Stimulated activated CD8-positive, alpha-beta memory T cell treated with anti-CD3 and anti-CD28 coated beads, Interleukin-4, amount 100 ng/mL, for 4 hours (primary cell): ENCODE data around the gene IL4I1.
A peak's percentile ranks its signal among the peaks of the same experiment; 100 is the strongest.

ENCODE experiments used
- DNase-seq, 2 donors: peaks; one replicate each; pipeline ENCODE4 v3.0.0-alpha.2; 2020; ENCODE audit warnings: low read depth in 2 of 2, low spot score in 1 of 2

The IL4I1 gene

DNA sequence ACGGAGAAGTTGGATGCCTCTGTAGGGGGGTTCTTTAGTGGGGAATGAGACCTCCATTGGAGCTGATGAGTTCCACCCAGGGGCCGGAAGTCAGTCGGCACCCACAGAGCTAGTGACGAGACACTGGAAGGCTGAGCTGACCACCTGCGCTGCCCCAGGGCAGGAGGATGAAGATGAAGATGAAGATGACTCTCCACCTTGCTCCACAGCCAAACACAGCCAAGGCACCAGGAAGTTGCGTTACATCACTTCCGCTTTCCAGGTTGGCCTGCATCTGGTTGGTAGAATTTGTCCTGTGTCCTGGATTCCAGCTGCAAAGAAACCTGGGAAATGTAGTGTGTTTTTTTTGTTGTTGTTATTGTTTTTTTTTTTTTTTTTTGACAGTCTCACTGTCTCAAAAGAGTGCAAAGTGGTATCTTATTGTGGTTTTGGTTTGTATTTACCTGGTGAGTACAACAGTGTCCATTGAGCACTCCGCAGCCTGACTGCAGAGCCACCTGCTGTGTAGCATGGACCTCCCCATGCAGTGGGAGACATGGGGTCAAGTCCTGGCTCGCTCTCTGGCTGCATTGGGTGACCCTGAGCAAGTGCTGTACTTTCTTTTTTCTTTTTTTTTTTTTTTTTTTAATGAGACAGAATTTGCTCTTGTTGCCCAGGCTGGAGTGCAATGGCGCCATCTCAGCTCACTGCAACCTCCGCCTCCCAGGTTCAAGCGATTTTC, 17.3 kb downstream of the IL4I1 start:
- DNase-seq = no peak

GRCh38 chr19:49878744-49879070, 18.0 kb downstream of the IL4I1 start:
- DNase-seq = no peak

DNA sequence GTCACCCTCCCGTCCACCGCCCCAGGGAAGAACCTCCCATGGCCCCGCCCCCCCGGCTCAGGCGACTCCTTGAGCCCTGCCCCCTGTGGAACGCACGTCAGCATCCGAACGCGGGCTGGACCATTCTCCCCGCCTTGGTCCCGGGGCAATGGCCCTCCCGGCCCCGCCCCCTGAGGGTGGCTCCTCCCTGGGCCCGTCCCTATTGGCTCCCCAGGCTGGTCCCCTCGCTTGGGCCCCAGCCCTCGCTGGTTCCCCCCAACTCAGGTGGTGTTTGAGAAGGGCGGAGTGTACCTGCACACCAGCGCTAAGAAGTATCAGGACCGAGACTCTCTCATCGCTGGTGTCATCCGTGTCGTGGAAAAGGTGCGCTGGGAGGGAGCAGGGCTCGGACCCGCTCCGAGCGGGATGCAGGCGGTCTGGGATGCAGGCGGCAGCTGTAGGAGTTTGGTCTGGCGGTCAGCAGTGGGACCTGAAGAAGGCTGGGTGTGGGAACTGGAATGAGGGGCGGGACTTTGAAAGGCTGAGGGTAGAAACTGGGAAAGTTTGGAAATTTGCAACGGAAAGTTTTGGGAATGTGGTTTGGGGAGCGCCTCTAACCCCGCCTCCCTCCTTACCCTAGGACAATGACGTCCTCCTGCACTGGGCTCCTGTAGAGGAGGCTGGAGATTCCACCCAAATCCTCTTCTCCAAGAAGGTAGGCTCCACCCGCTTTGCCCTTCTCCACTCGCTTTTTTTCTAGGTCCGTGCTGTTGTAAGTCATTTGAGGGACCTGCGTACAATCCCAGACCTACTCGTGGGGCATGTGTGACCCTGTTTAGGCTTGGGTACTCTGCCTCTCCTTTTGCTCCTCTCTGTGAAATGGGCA, 18.6 kb downstream of the IL4I1 start:
- peak; percentile 96 for DNase-seq

GRCh38 chr19:49877020-49877878, 19.4 kb downstream of the IL4I1 start, which contains the start of the genes AKT1S1 and TBC1D17:
TSS of gene AKT1S1 (minus strand) at chr19:49877355. CDS start at chr19:49873295, 4,060 bp downstream.
TSS of gene TBC1D17 (plus strand) at chr19:49877702. CDS start at chr19:49877724, 22 bp downstream.
- DNase-seq = peak; percentile 94 to 98

DNA sequence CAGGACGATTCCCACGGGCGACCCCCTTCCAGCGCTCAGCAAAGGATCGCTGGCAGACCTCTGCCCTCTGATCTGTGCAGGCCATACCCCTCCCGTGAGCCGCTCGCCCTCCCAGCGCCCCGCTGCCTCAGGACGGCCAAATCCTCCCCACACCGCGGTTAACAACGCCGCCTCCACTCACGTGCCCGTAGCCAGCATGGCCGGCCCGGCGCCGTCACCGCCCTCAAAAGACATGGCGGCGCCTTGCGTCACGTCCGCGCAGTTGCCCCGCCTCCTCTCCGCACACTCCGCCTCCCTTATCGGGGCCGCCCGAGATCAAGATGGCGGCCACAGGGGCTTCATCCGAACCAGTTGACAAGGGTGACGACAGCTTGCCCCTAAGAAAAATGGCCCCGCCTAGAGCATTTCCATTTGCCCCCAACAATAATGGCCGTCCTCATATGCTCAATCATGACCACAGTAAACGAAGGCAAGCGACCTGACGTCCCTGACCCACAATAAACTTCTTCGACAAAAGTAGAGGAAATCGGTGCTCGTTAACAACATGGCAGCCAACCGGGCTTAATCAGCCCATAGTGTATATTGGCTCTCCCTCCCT, 20.2 kb downstream of the IL4I1 start:
- peak; percentile 93 to 96 for DNase-seq

DNA sequence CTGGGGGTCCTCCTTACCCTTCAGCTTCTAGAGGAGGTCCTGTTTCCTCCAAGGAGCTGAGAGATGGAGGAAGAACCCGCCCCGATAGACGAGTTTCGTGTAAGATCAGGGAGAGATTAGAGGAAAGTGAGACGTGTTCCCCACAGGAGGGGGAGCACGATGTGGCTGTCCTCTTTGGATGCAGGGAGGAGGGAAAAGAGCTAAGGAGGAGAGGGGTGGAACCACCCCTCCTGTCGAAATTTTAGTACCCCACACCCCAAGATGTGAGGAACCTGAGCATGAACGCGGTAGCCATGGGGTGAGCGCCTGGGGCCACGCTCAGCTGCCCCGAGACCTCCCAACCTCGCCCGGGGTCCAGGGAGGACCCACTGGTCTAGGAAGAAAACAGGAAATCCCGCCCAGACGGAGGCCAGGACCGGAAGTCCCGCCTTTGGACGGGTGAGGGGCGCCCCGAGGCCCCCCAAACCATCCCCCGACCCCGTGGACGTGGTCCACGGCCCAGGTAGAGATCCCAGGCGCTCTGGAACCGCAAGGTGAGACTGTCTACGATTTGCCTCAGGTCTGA, 20.7 kb downstream of the IL4I1 start:
- no peak for DNase-seq

GRCh38 chr19:49875177-49875576, 21.5 kb downstream of the IL4I1 start:
- no peak for DNase-seq

DNA sequence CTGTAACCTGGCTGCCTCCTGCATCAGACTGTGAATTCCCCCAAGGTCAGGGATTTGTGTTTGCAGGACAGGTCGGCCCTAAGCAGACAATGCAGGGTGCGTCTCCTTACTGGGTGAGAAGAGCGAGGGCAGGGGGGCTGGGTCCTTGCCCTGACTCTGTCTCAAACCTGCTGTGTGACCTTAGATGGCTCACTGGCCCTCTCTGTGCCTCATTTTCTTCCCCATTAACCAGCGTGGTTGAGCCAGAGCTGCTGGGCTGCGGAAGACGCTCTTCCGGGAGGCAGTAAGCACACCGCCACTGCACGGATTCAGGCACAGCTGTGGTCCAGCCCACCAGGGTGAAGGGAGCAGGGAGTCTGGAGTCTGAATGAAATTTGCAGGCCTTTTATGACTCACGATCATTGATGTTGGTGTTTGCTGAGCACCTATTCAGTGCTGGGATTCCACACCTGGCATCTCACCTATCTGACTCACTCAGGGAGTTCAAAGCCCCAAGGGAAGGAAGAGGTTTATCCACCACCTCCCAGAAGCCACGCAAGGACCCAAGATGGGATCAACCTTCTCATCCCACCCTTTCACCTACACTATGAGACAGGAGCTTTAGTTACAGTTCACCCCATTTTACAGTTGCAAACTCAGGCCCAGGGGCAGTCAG, 22.1 kb downstream of the IL4I1 start:
- no peak for DNase-seq

DNA sequence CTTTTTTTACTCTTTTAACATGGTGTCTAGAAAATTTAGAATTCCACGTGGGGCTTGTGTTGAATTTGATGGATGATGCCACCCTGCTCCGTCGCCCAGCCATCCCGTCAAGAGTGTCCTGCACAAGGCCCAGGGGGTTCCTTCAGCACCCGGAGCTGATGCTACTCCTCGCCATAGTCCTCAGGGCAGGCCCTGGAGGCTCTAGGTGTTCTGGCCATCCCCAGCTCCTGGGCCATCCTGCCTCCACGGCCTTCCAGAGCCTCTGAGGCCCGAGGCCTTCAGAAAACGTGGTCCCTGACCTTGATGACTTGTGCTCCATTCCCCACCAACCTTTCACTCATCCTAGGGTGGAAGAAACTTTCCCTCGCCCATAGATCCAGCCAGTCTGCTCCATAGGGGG, 22.9 kb downstream of the IL4I1 start:
- no peak for DNase-seq

GRCh38 chr19:49873129-49873521, 23.6 kb downstream of the IL4I1 start:
- DNase-seq = no peak

GRCh38 chr19:49872245-49873128, 24.2 kb downstream of the IL4I1 start:
- no peak for DNase-seq

GRCh38 chr19:49871349-49871985, 25.2 kb downstream of the IL4I1 start:
- DNase-seq = no peak

GRCh38 chr19:49870309-49870901, 26.3 kb downstream of the IL4I1 start:
- DNase-seq = no peak

- peak; percentile 64 to 73 for DNase-seq
These were observed 27.0 kb downstream of the IL4I1 start for GRCh38 chr19:49869484-49870308.

DNA sequence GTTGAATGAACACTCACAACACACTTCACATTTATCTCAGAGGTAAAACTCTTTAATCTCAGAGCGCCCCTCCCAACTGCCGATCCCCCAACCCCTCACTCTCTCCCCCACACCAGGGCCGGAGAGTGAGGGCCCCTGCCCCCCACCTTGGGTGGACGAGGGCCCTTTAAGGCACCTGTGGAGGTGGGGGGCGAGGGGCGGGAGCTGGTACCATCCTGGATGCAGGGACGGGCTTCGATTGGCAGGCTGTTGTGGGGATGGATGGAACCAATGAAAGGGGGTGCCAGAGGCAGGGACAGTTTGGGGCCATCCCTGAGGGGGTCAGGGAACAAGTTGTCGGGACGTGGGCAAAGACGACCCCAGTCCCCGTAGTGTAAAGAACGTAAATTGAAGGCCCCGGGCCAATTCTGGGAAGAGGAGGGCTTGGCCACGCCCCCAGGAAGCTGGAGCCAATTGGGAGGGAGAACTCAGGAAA, 27.6 kb downstream of the IL4I1 start:
- DNase-seq = no peak

DNA sequence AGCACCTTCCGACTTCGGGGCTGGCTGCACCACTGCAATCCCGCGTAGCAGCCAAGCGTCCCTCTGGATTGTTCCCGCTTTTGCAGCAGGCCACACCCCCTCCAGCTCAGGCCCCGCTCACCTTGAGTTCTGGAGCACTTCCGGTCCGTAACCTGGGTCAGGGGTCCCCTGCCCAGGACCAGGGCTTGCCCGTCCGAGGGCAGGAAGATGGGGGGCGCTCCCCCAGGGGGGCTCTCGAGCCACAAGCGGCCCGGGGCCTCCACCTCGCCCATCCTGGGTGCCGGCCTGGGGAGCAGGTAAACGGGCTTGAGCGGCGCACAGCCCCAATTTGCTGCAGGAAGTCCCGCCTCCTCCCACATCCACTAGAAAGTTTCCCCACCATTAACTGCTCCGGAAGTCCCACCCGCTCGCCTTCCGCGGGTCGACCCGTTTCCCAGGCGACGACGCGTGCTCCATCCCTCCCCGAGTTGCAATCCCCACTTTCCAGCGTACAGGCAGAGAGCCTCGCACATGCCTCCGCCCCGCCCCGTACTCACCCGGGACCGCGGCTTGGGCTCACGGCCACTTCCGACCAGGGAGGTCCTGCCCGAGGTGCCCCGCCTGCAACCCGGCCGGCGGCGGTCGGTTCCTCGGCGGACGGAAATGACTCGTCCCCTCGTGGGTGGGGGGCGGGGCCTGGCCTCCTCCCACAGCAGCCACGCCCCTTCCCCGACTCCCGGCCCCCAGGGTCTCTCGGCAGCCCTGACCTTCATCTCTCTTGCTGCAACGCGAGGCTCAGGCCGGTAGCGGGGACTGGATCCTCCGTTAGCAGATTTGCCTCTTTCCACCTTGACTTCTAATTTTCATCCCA, 29.5 kb downstream of the IL4I1 start, which contains the start of gene PNKP:
Gene PNKP, minus strand, starts transcription at position 644 of the 850 bp plus-strand sequence. Its CDS starts 372 bp downstream, at position 272.
- DNase-seq = peak; percentile 79 to 82
